Breast epithelium (tissue), 4 donors: ENCODE results near the gene ZNF778. TPM values are rescaled to one million over a fixed set of nuclear protein-coding genes. Genes with fewer than 3 reads are reported as not detected.

Experiments
- DNase-seq, 2 donors: peaks; one replicate each; pipeline ENCODE4 v3.0.0-alpha.2; 2019; ENCODE audit warnings: low spot score in 2 of 2
- H3K27ac ChIP-seq, 2 donors: fragments of 200-600 bp; sonication (generic) in 1 of 2; one replicate each; pipeline ENCODE4 v1.5.1; 2016 to 2019; ENCODE audit warnings: mild to moderate bottlenecking in 1 of 2
- H3K27me3 ChIP-seq, 2 donors: fragments of 200-600 bp; sonication (generic) in 1 of 2; one replicate each; pipeline versions ENCODE4 v1.5.1 to v1.6.0; 2017 to 2019; ENCODE audit warnings: control low read depth in 1 of 2, mild to moderate bottlenecking in 1 of 2
- H3K36me3 ChIP-seq: fragments of 200-600 bp; one replicate; pipeline ENCODE4 v1.5.1; 2019
- H3K4me1 ChIP-seq, 2 donors: fragments of 200-600 bp; sonication (generic); one replicate each; pipeline ENCODE4 v1.5.1; 2016 to 2019; ENCODE audit warnings: control low read depth in 1 of 2
- H3K4me3 ChIP-seq, 3 donors: fragments of 200-600 bp; sonication (generic); 1 replicate in 2 of 3; 2 replicates in 1 of 3; pipeline ENCODE4 v1.5.1; 2016 to 2019; ENCODE audit warnings: mild to moderate bottlenecking in 3 of 3, moderate library complexity in 2 of 3
- H3K9me3 ChIP-seq, 2 donors: fragments of 200-600 bp; sonication (generic) in 1 of 2; one replicate each; pipeline ENCODE4 v1.5.1; 2016 to 2019; ENCODE audit warnings: control low read depth in 1 of 2
- POLR2A ChIP-seq: fragments of 450-650 bp; IDR thresholded peaks from one replicate; pipeline ENCODE4 v1.6.1; 2016; ENCODE audit warnings: antibody characterized with exemption, mild to moderate bottlenecking, moderate library complexity
- POLR2AphosphoS5 ChIP-seq, 3 donors: sonication (generic); formaldehyde crosslinking; IDR thresholded peaks; one replicate each; pipeline ENCODE4 v1.6.1; 2017; ENCODE audit warnings: antibody characterized with exemption in 3 of 3
- intact Hi-C: fragments of 100-400 bp; cut with DNase I; formaldehyde crosslinking; loops from one replicate; pipeline ENCODE4 v1.15.1; 2023; ENCODE audit warnings: low total_unique reads
- total RNA-seq, 3 donors: library from RNA; depleted of rRNA; stranded (reverse); fragments of >200 nt; gene quantifications; one replicate each; pipeline ENCODE4 v1.1.0, GENCODE V29; 2016
- TF ChIP-seq, protein P1 (sequence below), 3 donors: fragments of 450-650 bp; IDR thresholded peaks; one replicate each; pipeline ENCODE4 v1.5.1; 2016 to 2017; ENCODE audit warnings: antibody characterized with exemption in 3 of 3, mild to moderate bottlenecking in 3 of 3, moderate library complexity in 3 of 3

ZNF778 gene
- total RNA-seq, 3 donors from 2014 or later = 10.1 to 20.9 (median 12.5) TPM

- Histone ChIP-seq H3K27me3 (peaks cover 6 to 48% of the 10 kb centered on the region in 2 donors), H3K9me3 (no peaks in the 10 kb centered on the region), H3K27ac (no peak overlapping the region), H3K36me3 (no peaks in the 10 kb centered on the region), H3K4me3 (no peak overlapping the region), H3K4me1 (peaks cover 0 to 9% of the 10 kb centered on the region in 2 donors)
- intact Hi-C loops = no loop called here
- DNase-seq = no peak
- TF ChIP-seq POLR2AphosphoS5 (IDR thresholded peaks at IDR 0.05) (no peak), POLR2A (no peak)
- TF ChIP-seq, protein P1, sequence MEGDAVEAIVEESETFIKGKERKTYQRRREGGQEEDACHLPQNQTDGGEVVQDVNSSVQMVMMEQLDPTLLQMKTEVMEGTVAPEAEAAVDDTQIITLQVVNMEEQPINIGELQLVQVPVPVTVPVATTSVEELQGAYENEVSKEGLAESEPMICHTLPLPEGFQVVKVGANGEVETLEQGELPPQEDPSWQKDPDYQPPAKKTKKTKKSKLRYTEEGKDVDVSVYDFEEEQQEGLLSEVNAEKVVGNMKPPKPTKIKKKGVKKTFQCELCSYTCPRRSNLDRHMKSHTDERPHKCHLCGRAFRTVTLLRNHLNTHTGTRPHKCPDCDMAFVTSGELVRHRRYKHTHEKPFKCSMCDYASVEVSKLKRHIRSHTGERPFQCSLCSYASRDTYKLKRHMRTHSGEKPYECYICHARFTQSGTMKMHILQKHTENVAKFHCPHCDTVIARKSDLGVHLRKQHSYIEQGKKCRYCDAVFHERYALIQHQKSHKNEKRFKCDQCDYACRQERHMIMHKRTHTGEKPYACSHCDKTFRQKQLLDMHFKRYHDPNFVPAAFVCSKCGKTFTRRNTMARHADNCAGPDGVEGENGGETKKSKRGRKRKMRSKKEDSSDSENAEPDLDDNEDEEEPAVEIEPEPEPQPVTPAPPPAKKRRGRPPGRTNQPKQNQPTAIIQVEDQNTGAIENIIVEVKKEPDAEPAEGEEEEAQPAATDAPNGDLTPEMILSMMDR (IDR thresholded peaks at IDR 0.05) = no peak
Observed at GRCh38 chr16:89198417-89199240, 18.9 kb upstream of the ZNF778 start.

DNA sequence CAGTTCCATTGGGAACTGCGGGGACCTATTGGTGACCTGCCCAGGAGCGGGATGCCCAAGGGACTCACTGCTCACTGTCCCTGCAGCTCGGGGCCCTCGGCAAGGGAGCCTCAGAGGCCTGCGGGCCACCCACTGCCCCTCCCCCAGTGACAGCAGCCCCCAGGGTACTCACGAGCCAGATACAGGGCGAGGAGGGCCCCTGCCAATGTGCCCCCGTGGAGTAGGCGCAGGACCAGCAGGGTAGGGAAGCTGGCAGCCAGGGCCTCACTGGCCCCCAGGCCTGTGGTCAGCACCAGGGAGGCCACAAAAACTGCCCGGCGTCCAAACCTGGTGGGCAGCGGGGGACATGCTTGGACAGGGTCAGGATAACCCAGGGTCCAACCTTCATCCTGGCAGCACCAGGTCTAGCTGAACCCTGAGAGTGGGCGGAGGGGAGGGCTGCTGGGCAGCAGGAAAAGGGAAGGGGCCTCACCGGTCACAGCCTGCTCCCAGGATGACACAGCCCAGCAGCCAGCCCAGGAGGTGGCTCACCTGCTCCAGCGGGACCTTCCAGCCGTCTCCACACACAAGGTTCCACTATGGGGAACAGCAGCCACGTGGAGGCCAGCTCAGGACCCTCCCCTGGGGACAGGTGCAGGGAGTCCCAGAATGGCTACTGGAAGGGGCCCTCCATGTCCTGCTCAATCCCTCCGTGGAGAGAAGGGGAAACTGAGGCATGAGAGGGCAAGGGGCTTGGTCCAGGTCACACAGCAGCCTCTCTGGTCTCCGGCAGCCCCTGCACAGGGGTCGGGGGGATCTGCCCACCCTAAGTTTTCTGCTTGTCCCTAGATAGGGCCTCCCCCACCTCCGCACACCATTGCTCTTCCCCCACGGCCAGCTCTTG, 18.0 kb upstream of the ZNF778 start:
- no peak for DNase-seq
- Histone ChIP-seq H3K27me3 (peaks cover 6 to 48% of the 10 kb centered on the region in 2 donors), H3K27ac (no peak overlapping the region), H3K9me3 (no peaks in the 10 kb centered on the region), H3K4me1 (peaks cover 0 to 9% of the 10 kb centered on the region in 2 donors), H3K4me3 (no peak overlapping the region), H3K36me3 (no peaks in the 10 kb centered on the region)
- no peak for TF ChIP-seq POLR2A
- TF ChIP-seq, protein P1 (IDR thresholded peaks at IDR 0.05) = no peak
- no peak for TF ChIP-seq POLR2AphosphoS5 (IDR thresholded peaks at IDR 0.05)
- intact Hi-C loops = no loop called here

DNA sequence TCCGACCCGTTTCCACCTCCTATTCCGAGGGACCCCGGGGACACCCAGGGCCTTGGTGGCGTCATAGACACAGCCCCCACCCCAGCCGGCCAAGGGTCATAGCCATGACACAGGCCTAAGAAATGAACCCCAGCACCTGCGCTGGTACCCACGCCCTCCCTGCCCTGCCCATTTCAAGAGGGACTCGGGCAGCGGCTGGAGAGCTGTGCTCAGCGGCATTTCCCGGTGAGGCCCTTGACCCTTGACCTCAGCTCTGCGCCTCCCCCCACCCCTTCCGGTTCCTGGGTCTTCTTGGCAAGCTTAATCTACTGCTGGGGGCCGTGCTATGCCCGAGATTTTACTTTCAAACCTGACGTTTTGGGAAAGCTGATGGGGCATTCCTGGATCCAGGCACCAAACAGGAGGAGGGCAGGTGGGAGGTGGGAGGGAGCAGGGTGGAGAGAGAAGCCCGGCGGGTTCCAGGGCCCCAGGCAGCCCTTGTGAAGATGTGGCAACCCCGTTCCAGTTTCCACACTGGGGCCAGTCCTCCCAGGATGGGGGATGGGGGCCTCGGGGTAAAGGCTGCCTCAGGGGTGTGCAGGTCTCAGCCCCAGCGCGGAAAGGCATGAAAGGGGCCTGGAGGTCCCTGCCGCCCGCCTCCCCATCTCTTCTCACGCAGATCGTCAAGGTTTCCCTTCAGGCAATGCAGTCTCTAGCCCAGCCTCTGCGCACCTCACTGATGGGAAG, 17.2 kb upstream of the ZNF778 start, which contains the start of gene SLC22A31:
Gene SLC22A31 (minus strand): TSS at position 414 of the 726 bp plus-strand sequence. CDS start 36 bp downstream, at position 378.
- peaks cover 0 to 9% of the 10 kb centered on the region in 2 donors for H3K4me1 ChIP-seq
- H3K27me3 ChIP-seq = peaks cover 6 to 48% of the 10 kb centered on the region in 2 donors
- H3K4me3 ChIP-seq = peak within 1 kb of the TSS in 2 of 3 donors; percentile 45 to 68
- H3K9me3 ChIP-seq = no peaks in the 10 kb centered on the region
- H3K27ac ChIP-seq = no peak within 1 kb of the TSS
- intact Hi-C loops = no loop called here
- no peak for DNase-seq
- H3K36me3 ChIP-seq = no peaks in the 10 kb centered on the region
- TF ChIP-seq, protein P1 (IDR thresholded peaks at IDR 0.05) = no peak
- no peak for TF ChIP-seq POLR2A
- no peak for TF ChIP-seq POLR2AphosphoS5 (IDR thresholded peaks at IDR 0.05)

- Histone ChIP-seq H3K36me3 (no peaks in the 10 kb centered on the region), H3K4me1 (peaks cover 0 to 9% of the 10 kb centered on the region in 2 donors), H3K27ac (no peak overlapping the region), H3K4me3 (peak overlapping the region in 2 of 3 donors; percentile 45 to 68), H3K9me3 (no peaks in the 10 kb centered on the region), H3K27me3 (peaks cover 6 to 48% of the 10 kb centered on the region in 2 donors)
- TF ChIP-seq POLR2AphosphoS5 (IDR thresholded peaks at IDR 0.05) (no peak), POLR2A (no peak)
- TF ChIP-seq, protein P1 (IDR thresholded peaks at IDR 0.05) = no peak
- no peak for DNase-seq
- intact Hi-C loops = no loop called here
Observed at GRCh38 chr16:89200850-89201411, 16.6 kb upstream of the ZNF778 start.
